B cell (primary cell): ENCODE measurements around the gene ACSL1. TPM values are rescaled to one million over a fixed set of nuclear protein-coding genes. Genes with fewer than 3 reads are reported as not detected.

Experiments used
- ATAC-seq: fragments of 200-7000 bp; cut with Tn5 transposase; one replicate; pipeline ENCODE4 v1.10.0; 2021; ENCODE audit warnings: low read depth, mild to moderate bottlenecking, moderate number of reproducible peaks, moderate library complexity
- CTCF ChIA-PET: fragments of 350-600 bp; sonication (Branson Sonifier 250); formaldehyde crosslinking; loops from one replicate; lab custom pipeline; 2021; ENCODE audit warnings: antibody characterized with exemption, inconsistent platforms; lab: Charles Lee
- POLR2A ChIA-PET: fragments of 350-600 bp; sonication (Branson Sonifier 250); formaldehyde crosslinking; loops from one replicate; lab custom pipeline; 2021; ENCODE audit warnings: antibody characterized with exemption; lab: Charles Lee
- DNase-seq: peaks from one replicate; pipeline ENCODE4 v3.0.0; 2013
- H2AFZ ChIP-seq: 2 replicates; pipeline ENCODE4 v1.6.1; 2012; ENCODE audit warnings: mild to moderate bottlenecking, low read depth, low read length; ENCODE audit not compliant: insufficient read depth, poor library complexity, severe bottlenecking
- H3K27ac ChIP-seq, 2 donors: 1 replicate in 1 of 2; 2 replicates in 1 of 2; pipeline ENCODE4 v1.5.1; 2012 to 2013; ENCODE audit warnings: low read length in 2 of 2, mild to moderate bottlenecking in 2 of 2, moderate library complexity in 1 of 2
- H3K27me3 ChIP-seq, 4 experiments: fragments of 200-600 bp in 1 of 4; sonication (generic) in 1 of 4; replicated peaks in 1 of 4; 1 replicate in 2 of 4; 2 replicates in 2 of 4; pipeline versions ENCODE4 v1.6.1 to v1.7.0; 2013 to 2016; ENCODE audit warnings: low read length in 3 of 4, mild to moderate bottlenecking in 2 of 4, mixed read lengths in 1 of 4, moderate library complexity in 1 of 4; ENCODE audit not compliant: insufficient read depth in 4 of 4, control insufficient read depth in 3 of 4; ENCODE audit errors: control extremely low read depth in 1 of 4
- H3K36me3 ChIP-seq, 2 experiments: replicated peaks in 1 of 2; 1 replicate in 1 of 2; 2 replicates in 1 of 2; pipeline versions ENCODE4 v1.6.1 to v1.7.1; 2013; ENCODE audit warnings: low read length in 1 of 2; ENCODE audit not compliant: insufficient read depth in 2 of 2, control insufficient read depth in 1 of 2; ENCODE audit errors: control extremely low read depth in 1 of 2, extremely low read depth in 1 of 2
- H3K4me1 ChIP-seq, 2 donors: fragments of 200-600 bp in 1 of 2; sonication (generic) in 1 of 2; 1 replicate in 1 of 2; 2 replicates in 1 of 2; pipeline versions ENCODE4 v1.5.1 to v1.6.1; 2013 to 2017; ENCODE audit warnings: low read length in 2 of 2; ENCODE audit not compliant: control insufficient read depth in 2 of 2, insufficient read depth in 2 of 2
- H3K4me2 ChIP-seq: replicated peaks from 2 replicates; pipeline ENCODE3; 2012; ENCODE audit warnings: mild to moderate bottlenecking, low read depth, low read length; ENCODE audit not compliant: poor library complexity, severe bottlenecking
- H3K4me3 ChIP-seq, 5 experiments: fragments of 200-600 bp in 1 of 5; sonication (generic) in 1 of 5; 1 replicate in 3 of 5; 2 replicates in 2 of 5; pipeline versions ENCODE4 v1.5.1 to v1.7.0; 2011 to 2016; ENCODE audit warnings: low read length in 4 of 5, mild to moderate bottlenecking in 4 of 5, low read depth in 2 of 5, control low read depth in 1 of 5, moderate library complexity in 1 of 5; ENCODE audit not compliant: insufficient read depth in 1 of 5; ENCODE audit errors: control extremely low read depth in 1 of 5, extremely low read depth in 1 of 5
- H3K79me2 ChIP-seq: fragments of 200-600 bp; sonication (generic); one replicate; pipeline ENCODE4 v1.6.0; 2016; ENCODE audit warnings: low read length; ENCODE audit not compliant: control insufficient read depth, insufficient read depth
- H3K9ac ChIP-seq: fragments of 200-600 bp; sonication (generic); 2 replicates; pipeline ENCODE4 v1.6.1; 2017; ENCODE audit warnings: mild to moderate bottlenecking, low read length, moderate library complexity
- H3K9me3 ChIP-seq, 3 donors: one replicate each; pipeline versions ENCODE4 v1.6.1 to v1.7.1; 2013; ENCODE audit warnings: low read length in 2 of 3; ENCODE audit not compliant: control insufficient read depth in 2 of 3, insufficient read depth in 1 of 3; ENCODE audit errors: control extremely low read depth in 1 of 3
- H4K20me1 ChIP-seq: 2 replicates; pipeline ENCODE4 v1.6.0; 2012; ENCODE audit warnings: mild to moderate bottlenecking, low read length; ENCODE audit not compliant: insufficient read depth, control insufficient read depth, poor library complexity, severe bottlenecking
- H3K27ac Mint-ChIP-seq: one replicate; pipeline ENCODE4 v1.8.0; 2021; ENCODE audit warnings: mixed read lengths
- H3K27me3 Mint-ChIP-seq: one replicate; pipeline ENCODE4 v1.8.0; 2021; ENCODE audit warnings: mixed read lengths
- H3K4me1 Mint-ChIP-seq: one replicate; pipeline ENCODE4 v1.8.0; 2021; ENCODE audit warnings: mixed read lengths
- H3K4me3 Mint-ChIP-seq: one replicate; pipeline ENCODE4 v1.8.0; 2021; ENCODE audit warnings: mixed read lengths
- H3K9me3 Mint-ChIP-seq: one replicate; pipeline ENCODE4 v1.8.0; 2022; ENCODE audit warnings: mixed read lengths; ENCODE audit not compliant: insufficient read depth
- CTCF ChIP-seq: fragments of 200-600 bp; IDR thresholded peaks from one replicate; pipeline ENCODE4 v1.8.0; 2022; ENCODE audit warnings: antibody characterized with exemption, mild to moderate bottlenecking
- EZH2 ChIP-seq: IDR thresholded peaks from 2 replicates; pipeline ENCODE4 v1.6.1; 2012; ENCODE audit warnings: borderline replicate concordance, low read depth, mild to moderate bottlenecking, moderate library complexity, low read length; ENCODE audit not compliant: insufficient read depth, poor library complexity, severe bottlenecking
- WGBS: methylation state at CpG from one replicate; pipeline ENCODE4 v1.1.5; 2013; ENCODE audit warnings: missing lambda C conversion rate; ENCODE audit not compliant: insufficient coverage; 5-methylcytosine and 5-hydroxymethylcytosine counted together
- intact Hi-C: fragments of 100-400 bp; cut with micrococcal nuclease; formaldehyde crosslinking; loops from one replicate; pipeline ENCODE4 v1.10.0; 2022
- polyA plus RNA-seq: library from polyadenylated mRNA; depleted of rRNA; stranded (reverse); fragments of >200 nt; gene quantifications from 2 replicates; pipeline ENCODE4 v1.2.3, GENCODE V29; 2012
- total RNA-seq, 2 donors: library from RNA; stranded (reverse); fragments of 120-200 nt in 1 of 2; gene quantifications; 1 replicate in 1 of 2; 2 replicates in 1 of 2; pipeline versions ENCODE4 v1.2.3 to v1.2.4, GENCODE V29; 2013 to 2022

The ACSL1 gene
- total and polyA plus RNA-seq, 2 donors (not counting 1 experiment from before 2014, with no cell fraction given), result 6.6 to 31.8 TPM

GRCh38 chr4:184860018-184860779 is 34.4 kb upstream of the ACSL1 start:
- no peak overlapping the region for H3K4me3 ChIP-seq
- no peak overlapping the region for H3K27ac Mint-ChIP-seq
- H3K4me1 Mint-ChIP-seq, result peaks cover 26% of the 10 kb centered on the region

More at GRCh38 chr4:184860018-184860779, 34.4 kb upstream of the ACSL1 start:
- no peaks in the 10 kb centered on the region for H3K36me3 ChIP-seq
- TF ChIP-seq EZH2 (no peak), CTCF (no peak)
- no peaks in the 10 kb centered on the region for H3K27me3 ChIP-seq
- intact Hi-C loops, result no loop called here
- Mint-ChIP-seq H3K27me3 (no peaks in the 10 kb centered on the region), H3K4me3 (no peak overlapping the region), H3K9me3 (no peaks in the 10 kb centered on the region)
- DNase-seq (no peak), ATAC-seq (no peak)
- H3K9me3 ChIP-seq, result no peaks in the 10 kb centered on the region
- no peak overlapping the region for H3K9ac ChIP-seq
- H4K20me1 ChIP-seq, result no peaks in the 10 kb centered on the region
- no peak overlapping the region for H3K27ac ChIP-seq
- ChIA-PET POLR2A (no interaction called here), CTCF (no interaction called here)
- H3K79me2 ChIP-seq, result no peaks in the 10 kb centered on the region
- peaks cover 11 to 19% of the 10 kb centered on the region in 2 donors for H3K4me1 ChIP-seq
- H3K4me2 ChIP-seq, result no peak overlapping the region
- WGBS, result 60% methylated on average over 5 of the region's 15 CpGs
- H2AFZ ChIP-seq, result peak overlapping the region; percentile 17
